Tibial artery (tissue), 4 donors: ENCODE measurements around the gene PRRT3.

Experiments used
- DNase-seq, 2 donors: peaks; one replicate each; pipeline ENCODE4 v3.0.0-alpha.2; 2019
- H3K27ac ChIP-seq, 2 donors: fragments of 200-600 bp; sonication (generic) in 1 of 2; 1 replicate in 1 of 2; 2 replicates in 1 of 2; pipeline ENCODE4 v1.5.1; 2018 to 2019; ENCODE audit warnings: mild to moderate bottlenecking in 1 of 2
- H3K27me3 ChIP-seq, 2 donors: fragments of 200-600 bp; sonication (generic) in 1 of 2; one replicate each; pipeline versions ENCODE4 v1.5.1 to v1.6.0; 2016 to 2019
- H3K36me3 ChIP-seq, 3 donors: fragments of 200-600 bp; sonication (generic) in 2 of 3; one replicate each; pipeline ENCODE4 v1.5.1; 2016 to 2019; ENCODE audit warnings: mild to moderate bottlenecking in 2 of 3
- H3K4me1 ChIP-seq, 4 donors: fragments of 200-600 bp; sonication (generic) in 2 of 4; 1 replicate in 3 of 4; 2 replicates in 1 of 4; pipeline ENCODE4 v1.5.1; 2016 to 2019
- H3K4me3 ChIP-seq, 2 donors: fragments of 200-600 bp; sonication (generic) in 1 of 2; 1 replicate in 1 of 2; 2 replicates in 1 of 2; pipeline ENCODE4 v1.5.1; 2018 to 2019; ENCODE audit warnings: mild to moderate bottlenecking in 2 of 2
- H3K9me3 ChIP-seq, 3 donors: fragments of 200-600 bp; sonication (generic) in 1 of 3; one replicate each; pipeline ENCODE4 v1.5.1; 2016 to 2019
- intact Hi-C: fragments of 100-400 bp; cut with DNase I; formaldehyde crosslinking; loops from one replicate; pipeline ENCODE4 v1.15.0; 2023; ENCODE audit warnings: low total_unique reads
- TF ChIP-seq, protein P1 (sequence below), 2 experiments: fragments of 200-600 bp in 1 of 2; fragments of 450-650 bp in 1 of 2; IDR thresholded peaks; one replicate each; pipeline ENCODE4 v1.5.1; 2017 to 2019; ENCODE audit warnings: antibody characterized with exemption in 2 of 2, mild to moderate bottlenecking in 1 of 2, moderate library complexity in 1 of 2

The PRRT3 gene

DNA sequence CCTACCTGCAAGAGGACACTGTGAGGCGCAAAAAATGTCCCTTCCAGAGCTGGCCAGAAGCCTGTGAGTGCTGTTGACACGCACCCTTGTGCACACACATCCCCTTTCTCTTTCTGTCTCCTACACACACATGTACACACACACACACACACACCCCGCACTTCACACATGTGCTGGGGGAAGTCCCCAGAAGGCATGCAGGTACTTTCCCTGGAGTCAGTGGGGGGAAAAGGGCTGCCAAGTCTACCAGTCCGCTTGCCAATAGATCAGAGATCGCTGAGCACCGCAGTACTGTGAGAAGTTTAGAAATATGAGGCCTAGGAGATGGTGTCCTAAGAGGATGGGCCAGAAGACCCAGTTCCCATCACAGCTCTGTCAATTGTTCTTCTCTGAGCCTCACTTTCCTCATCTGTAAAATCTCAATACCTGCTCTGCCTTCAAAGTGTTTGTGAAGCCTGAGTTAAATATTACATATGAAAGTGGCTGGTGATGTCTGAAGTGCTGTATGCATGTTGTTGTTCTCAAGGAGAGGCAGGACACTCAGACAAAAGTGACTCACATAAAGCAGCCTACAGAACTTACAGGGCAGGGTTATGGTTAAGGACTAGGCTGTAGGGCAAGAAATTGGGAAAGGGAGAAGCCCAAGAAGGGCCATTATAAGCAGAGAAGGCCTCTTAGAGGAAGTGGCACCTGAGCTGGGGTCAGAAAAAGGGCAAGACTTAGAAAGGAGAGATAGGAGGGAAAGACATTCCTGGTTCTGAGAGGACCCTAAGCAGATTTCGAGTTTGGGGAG is 42.8 kb downstream of the PRRT3 start:
- H3K36me3 ChIP-seq = peaks cover 13 to 65% (median 18%) of the 10 kb centered on the region in 3 donors
- no peak overlapping the region for H3K27ac ChIP-seq
- no peaks in the 10 kb centered on the region for H3K27me3 ChIP-seq
- no peaks in the 10 kb centered on the region for H3K9me3 ChIP-seq
- H3K4me1 ChIP-seq = peaks cover 0 to 30% (median 10%) of the 10 kb centered on the region in 4 donors
- TF ChIP-seq, protein P1, sequence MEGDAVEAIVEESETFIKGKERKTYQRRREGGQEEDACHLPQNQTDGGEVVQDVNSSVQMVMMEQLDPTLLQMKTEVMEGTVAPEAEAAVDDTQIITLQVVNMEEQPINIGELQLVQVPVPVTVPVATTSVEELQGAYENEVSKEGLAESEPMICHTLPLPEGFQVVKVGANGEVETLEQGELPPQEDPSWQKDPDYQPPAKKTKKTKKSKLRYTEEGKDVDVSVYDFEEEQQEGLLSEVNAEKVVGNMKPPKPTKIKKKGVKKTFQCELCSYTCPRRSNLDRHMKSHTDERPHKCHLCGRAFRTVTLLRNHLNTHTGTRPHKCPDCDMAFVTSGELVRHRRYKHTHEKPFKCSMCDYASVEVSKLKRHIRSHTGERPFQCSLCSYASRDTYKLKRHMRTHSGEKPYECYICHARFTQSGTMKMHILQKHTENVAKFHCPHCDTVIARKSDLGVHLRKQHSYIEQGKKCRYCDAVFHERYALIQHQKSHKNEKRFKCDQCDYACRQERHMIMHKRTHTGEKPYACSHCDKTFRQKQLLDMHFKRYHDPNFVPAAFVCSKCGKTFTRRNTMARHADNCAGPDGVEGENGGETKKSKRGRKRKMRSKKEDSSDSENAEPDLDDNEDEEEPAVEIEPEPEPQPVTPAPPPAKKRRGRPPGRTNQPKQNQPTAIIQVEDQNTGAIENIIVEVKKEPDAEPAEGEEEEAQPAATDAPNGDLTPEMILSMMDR (IDR thresholded peaks at IDR 0.05) = no peak
- no peak for DNase-seq
- H3K4me3 ChIP-seq = no peak overlapping the region
- intact Hi-C loops = loop anchor here (5.0 kb wide), 1 partner anchor 57 kb away; no protein-coding TSS in a partner anchor

GRCh38 chr3:9908286-9908685 is 43.9 kb downstream of the PRRT3 start:
- no peak for DNase-seq
- H3K4me1 ChIP-seq = peaks cover 0 to 28% (median 7%) of the 10 kb centered on the region in 4 donors
- H3K27me3 ChIP-seq = no peaks in the 10 kb centered on the region
- H3K9me3 ChIP-seq = no peaks in the 10 kb centered on the region
- TF ChIP-seq, protein P1 (IDR thresholded peaks at IDR 0.05) = no peak
- H3K4me3 ChIP-seq = no peak overlapping the region
- peaks cover 13 to 65% (median 18%) of the 10 kb centered on the region in 3 donors for H3K36me3 ChIP-seq
- H3K27ac ChIP-seq = no peak overlapping the region
- intact Hi-C loops = no loop called here

DNA sequence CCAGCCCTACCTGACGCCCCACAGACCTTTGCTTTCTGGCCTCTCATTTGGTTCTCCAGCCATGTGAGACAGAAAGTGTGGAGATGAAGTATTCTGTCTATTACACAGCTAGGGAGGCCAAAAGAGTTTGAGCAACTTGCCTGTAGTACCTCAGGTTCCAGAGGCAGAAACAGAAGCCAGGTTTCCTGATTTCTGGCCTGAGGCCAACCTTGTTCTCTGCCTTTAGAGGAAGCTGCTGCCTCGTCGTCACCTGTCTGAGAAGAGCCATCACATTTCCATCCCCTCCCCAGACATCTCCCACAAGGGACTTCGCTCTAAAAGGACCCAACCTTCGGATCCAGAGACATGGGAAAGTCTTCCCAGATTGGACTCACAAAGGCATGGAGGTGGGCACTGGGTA is 45.7 kb downstream of the PRRT3 start:
- DNase-seq = no peak
- Histone ChIP-seq H3K27me3 (no peaks in the 10 kb centered on the region), H3K4me3 (no peak overlapping the region), H3K27ac (no peak overlapping the region), H3K9me3 (no peaks in the 10 kb centered on the region), H3K4me1 (peaks cover 0 to 31% (median 17%) of the 10 kb centered on the region in 4 donors), H3K36me3 (peaks cover 13 to 53% (median 18%) of the 10 kb centered on the region in 3 donors)
- TF ChIP-seq, protein P1 (IDR thresholded peaks at IDR 0.05) = no peak
- intact Hi-C loops = no loop called here

GRCh38 chr3:9903904-9904303 is 48.3 kb downstream of the PRRT3 start:
- H3K4me1 ChIP-seq = peaks cover 0 to 35% (median 17%) of the 10 kb centered on the region in 4 donors
- no peaks in the 10 kb centered on the region for H3K9me3 ChIP-seq
- intact Hi-C loops = loop anchor here (5.0 kb wide), 1 partner anchor 402 kb away; no protein-coding TSS in a partner anchor
- peak overlapping the region in 1 of 2 donors; percentile 65 for H3K4me3 ChIP-seq
- H3K27me3 ChIP-seq = no peaks in the 10 kb centered on the region
- H3K36me3 ChIP-seq = peaks cover 12 to 28% (median 13%) of the 10 kb centered on the region in 3 donors
- no peak for DNase-seq
- peak overlapping the region; percentile 79 to 82 for H3K27ac ChIP-seq
- TF ChIP-seq, protein P1 (IDR thresholded peaks at IDR 0.05) = no peak

DNA sequence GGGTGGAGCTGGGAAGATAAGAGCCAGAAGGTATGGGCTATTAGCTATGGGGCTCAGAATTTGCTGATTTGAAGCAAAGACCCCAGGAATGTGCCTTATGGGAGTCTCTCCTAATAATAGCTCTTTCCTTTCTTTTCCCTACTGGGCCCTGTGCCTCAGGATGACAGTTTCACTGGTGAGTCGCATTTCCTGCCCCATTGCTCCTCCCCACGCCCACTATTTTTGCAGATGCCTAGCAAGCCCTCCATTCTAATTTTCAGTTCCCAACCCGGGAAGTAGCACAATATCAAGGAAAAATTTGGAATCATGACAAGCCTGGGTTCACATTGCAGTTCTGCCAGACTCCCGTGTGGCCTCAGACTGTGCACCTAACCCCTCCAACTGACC is 49.0 kb downstream of the PRRT3 start:
- peaks cover 8 to 21% (median 9%) of the 10 kb centered on the region in 3 donors for H3K36me3 ChIP-seq
- no peaks in the 10 kb centered on the region for H3K27me3 ChIP-seq
- peak overlapping the region; percentile 53 to 65 for H3K4me3 ChIP-seq
- H3K4me1 ChIP-seq = peaks cover 0 to 42% (median 17%) of the 10 kb centered on the region in 4 donors
- peak overlapping the region; percentile 79 to 82 for H3K27ac ChIP-seq
- DNase-seq = peak in 1 of 2 donors; percentile 67
- intact Hi-C loops = loop anchor here (5.0 kb wide), 1 partner anchor 401 kb away; no protein-coding TSS in a partner anchor
- TF ChIP-seq, protein P1 (IDR thresholded peaks at IDR 0.05) = no peak
- no peaks in the 10 kb centered on the region for H3K9me3 ChIP-seq
